Mononuclear cell (primary cell): Measurements from ENCODE around the gene HTRA1. TPM values are rescaled to one million over a fixed set of nuclear protein-coding genes. Genes with fewer than 3 reads are reported as not detected.

ENCODE experiments used
- H3K27me3 ChIP-seq: 2 replicates; pipeline ENCODE4 v1.6.0; 2011; ENCODE audit warnings: low read length, control low read depth; ENCODE audit not compliant: insufficient read depth
- H3K4me1 ChIP-seq: 2 replicates; pipeline ENCODE4 v1.5.1; 2011; ENCODE audit warnings: mild to moderate bottlenecking, low read length, control low read depth; ENCODE audit not compliant: insufficient read depth
- H3K4me3 ChIP-seq: 2 replicates; pipeline ENCODE4 v1.5.1; 2011; ENCODE audit warnings: mild to moderate bottlenecking, low read length, moderate library complexity
- H3K9me3 ChIP-seq: 2 replicates; pipeline ENCODE4 v1.5.1; 2011; ENCODE audit warnings: low read depth, mild to moderate bottlenecking, control low read depth, low read length
- total RNA-seq: library from RNA; depleted of rRNA; stranded (reverse); fragments of >200 nt; gene quantifications from one replicate; pipeline ENCODE4 v1.2.3, GENCODE V29; 2012

HTRA1 gene
- total RNA-seq, 1 donor, result 2.2 TPM

- Histone ChIP-seq H3K4me1 (no peaks in the 10 kb centered on the region), H3K9me3 (no peaks in the 10 kb centered on the region), H3K4me3 (no peak overlapping the region), H3K27me3 (no peaks in the 10 kb centered on the region)
Measured at GRCh38 chr10:122524811-122525210, 63.5 kb downstream of the HTRA1 start.

- H3K4me1 ChIP-seq, result no peaks in the 10 kb centered on the region
- no peak overlapping the region for H3K4me3 ChIP-seq
- no peaks in the 10 kb centered on the region for H3K9me3 ChIP-seq
- H3K27me3 ChIP-seq, result no peaks in the 10 kb centered on the region
Measured at GRCh38 chr10:122525788-122526187, 64.4 kb downstream of the HTRA1 start.

- no peaks in the 10 kb centered on the region for H3K4me1 ChIP-seq
- H3K27me3 ChIP-seq, result no peaks in the 10 kb centered on the region
- H3K9me3 ChIP-seq, result no peaks in the 10 kb centered on the region
- H3K4me3 ChIP-seq, result no peak overlapping the region
Measured at GRCh38 chr10:122526892-122527291, 65.5 kb downstream of the HTRA1 start.

- no peaks in the 10 kb centered on the region for H3K4me1 ChIP-seq
- H3K9me3 ChIP-seq, result no peaks in the 10 kb centered on the region
- no peaks in the 10 kb centered on the region for H3K27me3 ChIP-seq
- no peak overlapping the region for H3K4me3 ChIP-seq
Measured at GRCh38 chr10:122530177-122530576, 68.8 kb downstream of the HTRA1 start.

GRCh38 chr10:122531261-122531660 is 69.9 kb downstream of the HTRA1 start:
- Histone ChIP-seq H3K9me3 (no peaks in the 10 kb centered on the region), H3K4me3 (no peak overlapping the region), H3K4me1 (no peaks in the 10 kb centered on the region), H3K27me3 (no peaks in the 10 kb centered on the region)

GRCh38 chr10:122531939-122532338 is 70.6 kb downstream of the HTRA1 start:
- Histone ChIP-seq H3K27me3 (no peaks in the 10 kb centered on the region), H3K4me3 (no peak overlapping the region), H3K9me3 (no peaks in the 10 kb centered on the region), H3K4me1 (no peaks in the 10 kb centered on the region)

GRCh38 chr10:122532601-122533296 is 71.4 kb downstream of the HTRA1 start:
- H3K27me3 ChIP-seq, result no peaks in the 10 kb centered on the region
- H3K4me1 ChIP-seq, result no peaks in the 10 kb centered on the region
- H3K4me3 ChIP-seq, result no peak overlapping the region
- H3K9me3 ChIP-seq, result no peaks in the 10 kb centered on the region

- H3K4me1 ChIP-seq, result peaks cover 20% of the 10 kb centered on the region
- no peaks in the 10 kb centered on the region for H3K9me3 ChIP-seq
- no peak overlapping the region for H3K4me3 ChIP-seq
- H3K27me3 ChIP-seq, result no peaks in the 10 kb centered on the region
Measured at GRCh38 chr10:122537545-122537944, 76.2 kb downstream of the HTRA1 start.

GRCh38 chr10:122541541-122542002 is 80.2 kb downstream of the HTRA1 start:
- Histone ChIP-seq H3K9me3 (no peaks in the 10 kb centered on the region), H3K4me1 (peaks cover 32% of the 10 kb centered on the region), H3K27me3 (no peaks in the 10 kb centered on the region), H3K4me3 (no peak overlapping the region)

GRCh38 chr10:122543676-122544445 is 82.5 kb downstream of the HTRA1 start:
- no peaks in the 10 kb centered on the region for H3K9me3 ChIP-seq
- no peak overlapping the region for H3K4me3 ChIP-seq
- no peaks in the 10 kb centered on the region for H3K27me3 ChIP-seq
- H3K4me1 ChIP-seq, result peaks cover 32% of the 10 kb centered on the region

GRCh38 chr10:122544493-122544892 is 83.1 kb downstream of the HTRA1 start:
- H3K4me1 ChIP-seq, result peaks cover 32% of the 10 kb centered on the region
- no peaks in the 10 kb centered on the region for H3K27me3 ChIP-seq
- H3K9me3 ChIP-seq, result no peaks in the 10 kb centered on the region
- H3K4me3 ChIP-seq, result no peak overlapping the region

GRCh38 chr10:122546242-122546641 is 84.9 kb downstream of the HTRA1 start:
- H3K9me3 ChIP-seq, result no peaks in the 10 kb centered on the region
- H3K4me1 ChIP-seq, result peaks cover 20% of the 10 kb centered on the region
- no peaks in the 10 kb centered on the region for H3K27me3 ChIP-seq
- H3K4me3 ChIP-seq, result no peak overlapping the region

GRCh38 chr10:122548407-122549085 is 87.2 kb downstream of the HTRA1 start:
- Histone ChIP-seq H3K4me1 (peaks cover 12% of the 10 kb centered on the region), H3K4me3 (no peak overlapping the region), H3K9me3 (no peaks in the 10 kb centered on the region), H3K27me3 (no peaks in the 10 kb centered on the region)

- Histone ChIP-seq H3K4me3 (no peak overlapping the region), H3K9me3 (no peaks in the 10 kb centered on the region), H3K4me1 (peaks cover 11% of the 10 kb centered on the region), H3K27me3 (no peaks in the 10 kb centered on the region)
Measured at GRCh38 chr10:122549636-122550035, 88.3 kb downstream of the HTRA1 start.

- Histone ChIP-seq H3K27me3 (no peaks in the 10 kb centered on the region), H3K4me1 (peaks cover 5% of the 10 kb centered on the region), H3K4me3 (no peak overlapping the region), H3K9me3 (no peaks in the 10 kb centered on the region)
Measured at GRCh38 chr10:122550427-122550826, 89.1 kb downstream of the HTRA1 start.
